ENCODE data around the gene CCDC92B. TPM values are rescaled to one million over a fixed set of nuclear protein-coding genes. Genes with fewer than 3 reads are reported as not detected.

The CCDC92B gene
- total and polyA plus RNA-seq, 10 of the 15 experiments (the other 5 are each of a cell fraction or from before 2014, with no cell fraction given), result not detected

- Histone ChIP-seq H3K27me3 (replicated peaks in 1 of 2; ENCODE audit: control insufficient read depth in 2 of 2, insufficient read depth in 2 of 2, low read length in 1 of 2) (peaks cover 0 to 7% of the 10 kb centered on the region in 2 experiments; a peak in 3 of 4 replicates), H3K79me2 (ENCODE audit: control insufficient read depth, insufficient read depth, low read length) (no peaks in the 10 kb centered on the region), H3K4me1 (ENCODE audit: control insufficient read depth, insufficient read depth, low read length) (no peaks in the 10 kb centered on the region), H3K36me3 (ENCODE audit: control insufficient read depth in 2 of 2, insufficient read depth in 2 of 2, low read length in 1 of 2) (no peaks in the 10 kb centered on the region), H3K9ac (ENCODE audit: control insufficient read depth, insufficient read depth, low read length) (no peak overlapping the region), H3K4me2 (ENCODE audit: control insufficient read depth, insufficient read depth) (no peak overlapping the region), H4K20me1 (ENCODE audit: control insufficient read depth, insufficient read depth) (no peaks in the 10 kb centered on the region), H2AFZ (ENCODE audit: control insufficient read depth, low read depth, low read length) (no peak overlapping the region), H3K4me3 (no peak overlapping the region), H3K9me3 (replicated peaks; ENCODE audit: control insufficient read depth, insufficient read depth, low read length) (no peaks in the 10 kb centered on the region), H3K27ac (ENCODE audit: control insufficient read depth, insufficient read depth) (no peak overlapping the region)
- TF ChIP-seq JUNB (IDR thresholded peaks at IDR 0.05) (no peak), RUNX3 (IDR thresholded peaks at IDR 0.05; ENCODE audit: low read length) (no peak), KLF5 (IDR thresholded peaks at IDR 0.05; ENCODE audit: partially characterized antibody) (no peak), ZNF622 (IDR thresholded peaks at IDR 0.05) (no peak), CHD1 (IDR thresholded peaks at IDR 0.05; ENCODE audit: low read depth, low read length) (no peak), NFXL1 (IDR thresholded peaks at IDR 0.05; ENCODE audit: borderline replicate concordance) (no peak), NR2C2 (IDR thresholded peaks at IDR 0.05; ENCODE audit: borderline replicate concordance, control insufficient read depth, insufficient read length, low read depth) (no peak), MTA2 (IDR thresholded peaks at IDR 0.05; ENCODE audit: low read depth) (no peak), ASH2L (IDR thresholded peaks at IDR 0.05; ENCODE audit: borderline replicate concordance, low read depth) (no peak), ZSCAN29 (IDR thresholded peaks at IDR 0.05) (no peak), SUPT20H (IDR thresholded peaks at IDR 0.05; ENCODE audit: borderline replicate concordance, control insufficient read depth, low read depth, low read length) (no peak), ZNF274 (IDR thresholded peaks at IDR 0.05; ENCODE audit: insufficient read depth, insufficient read length) (no peak), IRF5 (IDR thresholded peaks at IDR 0.05; ENCODE audit: borderline replicate concordance) (no peak), LARP7 (IDR thresholded peaks at IDR 0.05) (no peak), HDGF (IDR thresholded peaks at IDR 0.05) (no peak), E2F8 (IDR thresholded peaks at IDR 0.05; ENCODE audit: low read depth, partially characterized antibody) (no peak), RCOR1 (conservative IDR thresholded peaks at IDR 0.05; ENCODE audit: low read depth, low read length) (no peak)
- ATAC-seq (no peak), DNase-seq (ENCODE audit: low read depth, low spot score) (no peak), FAIRE-seq (no peak)
- no TSS peak for BruUV-seq (replicated peaks)
- intact Hi-C loops (cut with micrococcal nuclease; ENCODE audit: unreplicated experiment) (no loop called here), in situ Hi-C loops (cut with MboI) (no loop called here)
- ChIA-PET POLR2A (no interaction called here), SMC1A (ENCODE audit: uncharacterized antibody, unreplicated experiment) (no interaction called here), CTCF (no interaction called here), RAD21 (ENCODE audit: unreplicated experiment) (no interaction called here)
- WGBS (ENCODE audit: insufficient coverage, insufficient replicate concordance, low lambda C conversion rate, missing lambda C conversion rate), result 18% methylated on average over 9 of the region's 9 CpGs
Measured at GRCh38 chr17:2780931-2781454, 31.5 kb upstream of the CCDC92B start.

Measured in GM12878 (cell line).